G401.6 (cell line): ENCODE data around the gene RCAN2.
A peak's percentile ranks its signal among the peaks of the same experiment; 100 is the strongest.

Source experiments
- FAIRE-seq: peaks from 2 replicates; lab custom pipeline; 2012; peaks lifted over from hg19 to GRCh38; lab: Jason Lieb, UNC

RCAN2 gene

DNA sequence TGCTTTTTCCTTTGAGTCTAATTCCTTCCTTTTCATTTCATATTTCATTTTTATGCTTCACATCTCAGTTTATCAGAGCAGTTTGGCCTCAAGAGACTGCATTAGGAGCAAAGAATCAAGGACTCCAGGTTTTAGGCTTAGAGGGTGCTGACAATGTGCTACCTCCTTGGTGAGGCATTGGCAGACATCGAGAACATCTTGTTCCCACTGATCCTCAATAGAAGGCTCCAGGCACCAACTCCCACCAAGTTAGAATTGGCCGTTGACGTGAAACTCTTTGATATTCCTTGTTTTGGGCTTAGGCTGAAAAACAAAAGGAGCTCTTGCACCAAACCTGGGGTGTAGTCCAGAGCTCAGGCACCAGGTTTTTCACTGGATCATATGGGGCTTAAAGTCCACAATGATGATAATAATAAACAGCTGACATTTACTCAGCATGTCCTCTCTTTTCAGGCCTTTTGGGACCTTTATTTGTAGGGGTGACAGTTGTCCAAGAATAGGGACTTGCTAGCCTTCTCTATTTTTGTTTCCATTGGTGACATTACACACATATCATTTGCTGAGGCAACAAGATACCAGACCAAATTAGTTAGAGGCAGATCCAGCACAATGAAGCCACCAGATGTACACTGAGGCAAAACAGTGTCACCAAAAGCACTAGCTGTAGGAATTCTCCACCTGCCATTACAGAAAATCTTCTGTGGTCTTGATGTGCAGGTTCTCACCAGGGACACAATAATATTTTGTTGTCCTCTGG is 239.5 kb downstream of the RCAN2 start:
- FAIRE-seq, result no peak

DNA sequence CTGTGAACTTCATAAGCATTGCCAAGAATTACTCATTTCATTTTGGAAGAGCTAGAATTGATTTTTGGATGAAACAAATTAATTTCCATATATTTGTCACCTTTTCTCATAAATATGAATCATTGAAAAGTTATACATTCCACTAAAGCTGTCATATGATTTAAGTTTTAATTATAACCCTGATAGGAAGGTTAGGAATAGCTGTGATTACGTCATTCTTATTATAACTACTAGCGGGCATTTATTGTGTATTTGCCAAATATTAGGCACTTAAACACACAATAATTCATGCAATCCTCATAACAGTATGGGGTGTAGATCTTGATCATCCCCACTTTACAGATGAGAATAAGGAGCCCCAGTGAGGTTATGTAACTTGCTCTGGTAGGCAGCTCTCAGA is 243.1 kb downstream of the RCAN2 start:
- FAIRE-seq, result no peak

DNA sequence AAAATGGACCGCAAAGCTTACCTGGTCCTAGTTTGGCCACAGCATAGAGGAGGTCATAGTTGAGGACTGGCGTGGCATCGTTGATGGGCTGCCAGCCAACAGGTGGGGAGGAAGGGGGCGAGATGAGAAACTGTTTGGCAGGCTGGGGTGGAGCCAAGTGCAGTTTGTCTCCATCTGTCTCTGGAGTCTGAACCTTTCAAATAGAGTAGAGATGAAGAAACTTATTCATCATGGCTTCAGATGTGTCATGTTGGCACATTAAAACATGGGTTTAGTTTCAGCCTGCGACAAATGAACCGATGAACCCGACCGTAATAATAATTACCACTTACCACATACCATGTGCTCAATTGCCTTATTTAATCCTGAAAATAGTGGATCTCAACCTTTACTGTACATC is 244.5 kb downstream of the RCAN2 start:
- no peak for FAIRE-seq

DNA sequence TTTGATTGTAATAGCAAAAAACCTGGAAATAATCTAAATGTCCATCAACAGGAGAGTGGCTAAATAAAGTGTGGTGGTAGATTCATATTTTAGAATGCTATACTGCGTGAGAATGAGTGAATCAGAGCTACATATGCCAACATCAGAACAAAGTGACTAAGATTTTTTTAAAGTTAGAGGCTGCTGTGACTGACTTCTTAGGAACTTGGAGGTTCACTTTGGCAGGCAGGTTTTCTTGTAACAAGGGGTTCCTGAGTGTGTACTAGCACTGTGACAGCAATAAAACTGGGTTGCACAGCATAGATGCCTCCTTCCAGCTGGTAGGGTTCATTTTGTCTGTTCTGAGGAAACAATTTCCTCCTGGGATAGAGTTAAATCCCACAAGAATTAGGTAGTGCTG is 245.2 kb downstream of the RCAN2 start:
- FAIRE-seq, result no peak

DNA sequence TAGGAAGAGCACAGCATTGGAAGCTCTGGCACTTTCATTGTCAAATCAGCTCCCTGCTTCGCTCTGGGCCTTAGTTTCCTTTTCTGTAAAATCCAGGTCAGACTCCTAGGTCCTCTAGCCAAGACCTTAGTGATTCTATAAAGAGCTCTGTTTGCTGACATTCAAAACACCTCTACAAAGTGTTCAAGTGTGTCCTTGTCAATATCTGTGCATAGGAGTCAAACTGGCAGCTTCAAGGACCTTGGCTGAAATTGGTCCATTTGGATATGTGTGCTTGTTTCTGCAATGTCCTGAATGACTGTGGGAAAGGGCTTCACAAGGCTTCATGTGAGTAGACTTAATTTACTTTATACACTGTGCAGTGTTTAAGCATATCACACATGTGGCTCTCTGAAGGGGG is 246.6 kb downstream of the RCAN2 start:
- no peak for FAIRE-seq

- FAIRE-seq, result no peak
These were observed 247.5 kb downstream of the RCAN2 start for GRCh38 chr6:46243754-46244153.

DNA sequence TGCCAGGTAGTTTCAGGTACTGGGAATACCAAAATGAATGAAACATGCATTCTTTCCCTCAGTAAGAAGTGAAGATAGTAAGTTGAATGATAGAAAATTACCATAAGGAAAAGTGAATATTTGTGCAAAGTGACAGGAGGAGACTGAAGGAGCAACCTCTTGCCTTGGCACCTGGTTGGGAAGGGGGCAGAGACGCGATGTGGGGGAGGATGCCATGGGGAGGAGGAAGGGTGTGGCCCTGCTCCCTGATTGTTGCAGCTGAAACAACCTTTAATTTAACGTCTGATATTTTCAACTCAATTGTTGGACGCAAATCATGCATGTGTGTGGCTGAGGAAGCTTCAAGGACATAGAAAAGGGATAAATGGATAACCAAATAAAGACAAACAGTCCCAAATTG is 248.3 kb downstream of the RCAN2 start:
- no peak for FAIRE-seq

- no peak for FAIRE-seq
These were observed 250.2 kb downstream of the RCAN2 start for GRCh38 chr6:46240866-46241565.

- no peak for FAIRE-seq
These were observed 254.5 kb downstream of the RCAN2 start for GRCh38 chr6:46236752-46237151.

- no peak for FAIRE-seq
These were observed 256.0 kb downstream of the RCAN2 start for GRCh38 chr6:46235242-46235641.

DNA sequence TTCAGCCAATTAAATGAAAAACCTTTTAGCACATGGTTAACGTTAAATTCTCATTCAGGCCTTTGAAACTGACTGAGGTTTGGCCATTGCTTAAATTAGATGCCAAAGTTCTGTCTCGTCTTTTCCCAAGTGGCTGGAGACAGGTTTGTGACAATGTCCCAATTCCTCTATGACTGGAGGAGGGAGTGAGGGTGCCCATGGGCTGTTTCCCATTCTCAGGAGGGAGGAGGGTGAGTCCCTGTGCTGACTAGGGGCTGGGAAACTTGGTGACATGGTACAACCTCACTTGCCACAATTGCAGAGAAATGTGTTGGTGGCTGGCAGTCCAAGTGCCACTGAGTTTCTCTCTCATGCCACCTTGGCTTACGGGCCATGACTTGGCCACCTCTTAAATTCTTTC is 256.5 kb downstream of the RCAN2 start:
- FAIRE-seq, result no peak

DNA sequence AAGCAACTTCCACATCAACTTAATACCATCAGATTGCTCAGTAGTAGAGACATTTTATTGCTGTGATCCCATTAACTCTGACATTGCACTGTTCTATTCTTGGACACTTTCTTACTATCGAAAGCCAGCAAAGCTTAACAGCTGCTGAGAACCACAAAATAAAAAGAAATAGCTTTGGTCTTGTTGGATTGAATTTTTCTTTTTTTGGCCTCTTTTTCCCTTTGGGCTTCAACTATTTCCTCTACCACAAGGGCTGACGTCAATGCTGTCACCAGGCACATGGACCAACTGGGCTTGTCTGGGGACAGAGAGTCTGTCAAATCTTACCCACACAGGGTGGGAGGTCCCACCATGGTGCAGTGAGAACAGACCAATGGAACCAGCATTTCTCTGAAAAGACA is 257.1 kb downstream of the RCAN2 start:
- no peak for FAIRE-seq

DNA sequence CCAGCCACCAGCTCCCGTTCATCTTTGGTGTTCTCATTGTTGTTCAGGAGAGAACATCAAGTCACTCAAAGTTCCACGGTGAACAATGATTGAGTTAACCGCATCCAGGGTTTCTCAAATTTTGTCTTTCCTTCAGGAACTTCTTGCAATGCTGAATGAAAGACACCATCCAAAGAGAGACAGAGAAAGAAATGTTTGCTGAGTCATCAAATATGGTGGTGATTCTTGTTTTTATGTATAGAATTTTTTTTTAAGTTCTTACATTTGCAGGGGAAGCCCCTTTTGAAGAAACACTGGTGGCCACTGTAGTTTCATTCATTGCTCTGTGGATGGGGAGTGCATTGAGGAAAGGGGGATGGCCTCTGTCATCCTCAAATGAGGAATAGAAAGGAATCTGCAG is 258.1 kb downstream of the RCAN2 start:
- no peak for FAIRE-seq

- FAIRE-seq, result no peak
These were observed 269.0 kb downstream of the RCAN2 start for GRCh38 chr6:46222286-46222685.

DNA sequence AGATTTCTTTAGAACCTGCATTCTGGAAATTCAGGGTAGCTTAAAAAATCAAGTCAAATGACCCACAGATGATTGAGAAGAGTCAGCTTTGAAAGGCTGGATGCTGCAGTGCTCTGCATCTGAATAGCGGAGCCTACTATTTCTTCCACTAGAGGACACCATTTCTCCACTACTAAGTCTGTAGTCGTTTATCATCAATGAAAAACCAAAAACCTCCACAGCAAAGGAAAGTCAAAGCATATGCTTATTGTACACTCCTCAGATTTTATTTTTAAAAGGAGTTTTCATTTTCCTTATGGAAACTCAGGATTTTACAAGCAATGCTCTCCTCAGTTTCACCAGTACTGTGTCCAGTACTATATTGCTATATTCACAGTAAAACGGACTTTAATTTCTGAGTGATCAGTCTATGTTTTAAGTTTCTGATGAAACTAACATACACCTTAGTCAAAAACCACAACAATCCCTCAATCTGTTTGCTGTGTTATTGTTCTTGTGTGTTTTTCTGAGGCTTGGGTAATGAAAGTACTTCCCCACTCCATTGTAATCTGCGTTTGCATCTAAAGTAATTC is 269.9 kb downstream of the RCAN2 start:
- peak; percentile 11 for FAIRE-seq

GRCh38 chr6:46220352-46221221 is 270.7 kb downstream of the RCAN2 start:
- no peak for FAIRE-seq

DNA sequence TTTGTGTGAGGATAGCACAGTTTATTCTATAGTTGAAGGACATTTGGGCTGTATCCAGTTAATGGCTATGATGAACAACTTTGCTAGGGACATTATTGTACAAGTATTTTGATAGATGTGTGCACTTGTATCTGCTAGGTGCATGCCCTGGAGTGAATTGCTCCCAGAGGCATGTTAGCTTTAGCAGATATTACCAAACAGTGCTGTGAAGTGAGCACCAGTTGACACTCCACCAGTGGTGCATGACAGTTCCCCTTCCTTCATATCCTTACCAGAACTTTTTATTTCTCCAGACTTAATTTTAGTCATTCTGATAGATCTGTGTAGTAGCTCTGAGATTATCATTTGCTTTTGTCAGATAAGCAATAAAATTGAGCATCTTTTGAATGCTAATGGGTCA is 271.6 kb downstream of the RCAN2 start:
- no peak for FAIRE-seq

DNA sequence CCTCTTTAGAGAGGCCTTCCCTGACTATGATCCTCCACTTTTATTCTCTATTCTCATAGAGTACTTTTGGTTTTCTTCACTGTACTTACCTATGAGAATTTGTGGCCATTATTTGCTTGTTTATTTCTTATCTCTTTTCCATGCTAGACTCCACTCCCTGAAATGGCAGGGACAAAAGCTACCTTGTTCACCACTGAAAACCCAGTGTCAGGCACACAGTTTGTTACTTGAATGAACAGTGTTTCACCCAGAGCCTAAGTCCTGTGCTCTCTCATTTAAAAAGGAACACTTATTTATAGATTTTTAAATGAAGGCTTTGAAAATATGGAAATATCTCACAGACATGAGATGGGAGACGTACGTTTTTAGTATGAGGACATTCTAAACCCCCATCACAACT is 272.8 kb downstream of the RCAN2 start:
- FAIRE-seq, result no peak

GRCh38 chr6:46217671-46218131 is 273.5 kb downstream of the RCAN2 start:
- FAIRE-seq, result no peak

DNA sequence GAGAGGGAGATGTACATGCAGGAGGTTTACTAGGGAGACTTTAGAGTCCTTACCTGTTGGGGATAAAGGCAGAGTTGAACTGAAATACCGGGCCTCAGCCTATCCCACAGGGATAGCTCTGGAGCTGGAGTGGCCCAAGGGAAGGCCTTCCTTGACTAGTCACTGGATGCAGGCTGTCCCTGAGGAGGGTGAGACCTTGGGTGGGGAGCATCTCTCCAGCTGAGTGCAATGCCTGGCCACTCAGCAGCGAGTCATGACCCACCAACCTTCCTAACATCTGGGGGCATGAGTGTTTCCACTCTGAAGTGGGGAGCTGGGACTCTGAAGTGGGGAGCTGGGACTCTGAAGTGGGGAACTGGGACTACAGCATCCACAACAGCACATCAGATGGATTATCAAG is 274.4 kb downstream of the RCAN2 start:
- no peak for FAIRE-seq

- no peak for FAIRE-seq
These were observed 275.5 kb downstream of the RCAN2 start for GRCh38 chr6:46215777-46216176.

- no peak for FAIRE-seq
These were observed 276.0 kb downstream of the RCAN2 start for GRCh38 chr6:46215213-46215612.

DNA sequence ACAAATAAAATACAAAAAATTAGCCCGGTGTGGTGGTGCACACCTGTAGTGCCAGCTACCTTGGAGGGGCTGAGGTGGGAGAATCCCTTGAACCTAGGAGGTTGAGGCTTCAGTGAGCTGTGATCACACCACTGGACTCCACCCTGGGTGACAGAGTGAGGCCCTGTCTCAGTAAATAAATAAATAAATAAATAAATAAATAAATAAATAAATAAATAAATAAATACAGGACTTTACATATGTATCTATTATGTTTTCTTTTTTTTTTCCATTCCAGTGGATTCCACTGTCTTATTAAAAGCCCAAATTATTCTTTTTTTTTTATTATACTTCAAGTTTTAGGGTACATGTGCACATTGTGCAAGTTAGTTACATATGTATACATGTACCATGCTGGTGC is 279.3 kb downstream of the RCAN2 start:
- FAIRE-seq, result no peak
